HepG2 (cell line): ENCODE results near the gene ERMARD. TPM values are rescaled to one million over a fixed set of nuclear protein-coding genes. Genes with fewer than 3 reads are reported as not detected.

ENCODE experiments used
- ATF3 ChIP-seq: sonication (generic); formaldehyde crosslinking; IDR thresholded peaks from 2 replicates; pipeline ENCODE4 v1.4.0; 2020; ENCODE audit warnings: missing genetic modification reagents
- GLI4 ChIP-seq: sonication (generic); formaldehyde crosslinking; IDR thresholded peaks from 2 replicates; pipeline ENCODE4 v1.5.1; 2020; ENCODE audit warnings: missing genetic modification reagents, mild to moderate bottlenecking, moderate library complexity, borderline replicate concordance
- GMEB2 ChIP-seq: IDR thresholded peaks from 2 replicates; pipeline ENCODE4 v1.6.1; 2016; ENCODE audit warnings: missing biosample characterization, missing genetic modification reagents, low read depth
- HNRNPK ChIP-seq: fragments of 200-400 bp; formaldehyde crosslinking; IDR thresholded peaks from 2 replicates; pipeline ENCODE4 v1.6.1; 2018; ENCODE audit warnings: low read length, low read depth, moderate library complexity, mild to moderate bottlenecking; ENCODE audit not compliant: poor library complexity, severe bottlenecking
- HNRNPL ChIP-seq: fragments of 200-400 bp; formaldehyde crosslinking; IDR thresholded peaks from 2 replicates; pipeline ENCODE4 v1.6.1; 2017; ENCODE audit warnings: mild to moderate bottlenecking, low read depth, low read length
- MED13 ChIP-seq: sonication (generic); formaldehyde crosslinking; IDR thresholded peaks from 2 replicates; pipeline ENCODE4 v1.5.0; 2020; ENCODE audit warnings: missing genetic modification reagents
- PBX3 ChIP-seq: sonication (generic); formaldehyde crosslinking; IDR thresholded peaks from 2 replicates; pipeline ENCODE4 v1.8.1; 2023; ENCODE audit warnings: missing genetic modification reagents, inconsistent platforms, borderline replicate concordance
- RCOR2 ChIP-seq: IDR thresholded peaks from 2 replicates; pipeline ENCODE4 v1.6.1; 2016; ENCODE audit warnings: missing biosample characterization, missing genetic modification reagents
- SETDB1 ChIP-seq: sonication (generic); formaldehyde crosslinking; IDR thresholded peaks from 2 replicates; pipeline ENCODE4 v1.5.1; 2020; ENCODE audit warnings: missing genetic modification reagents, mild to moderate bottlenecking, borderline replicate concordance
- STAT6 ChIP-seq: sonication (generic); formaldehyde crosslinking; IDR thresholded peaks from 2 replicates; pipeline ENCODE4 v1.4.0; 2020; ENCODE audit warnings: missing genetic modification reagents, mild to moderate bottlenecking, borderline replicate concordance
- XRCC5 ChIP-seq: fragments of 200-400 bp; formaldehyde crosslinking; optimal IDR thresholded peaks from 2 replicates; pipeline ENCODE3; 2017; ENCODE audit warnings: mild to moderate bottlenecking, low read length
- ZBTB8A ChIP-seq: sonication (generic); formaldehyde crosslinking; IDR thresholded peaks from 2 replicates; pipeline ENCODE4 v1.4.0; 2020; ENCODE audit warnings: mild to moderate bottlenecking, low read depth, missing genetic modification reagents, borderline replicate concordance
- ZNF3 ChIP-seq: IDR thresholded peaks from 2 replicates; pipeline ENCODE4 v1.7.0; 2017; ENCODE audit warnings: inconsistent platforms
- ZNF460 ChIP-seq: sonication (generic); formaldehyde crosslinking; IDR thresholded peaks from 2 replicates; pipeline ENCODE4 v1.5.1; 2020; ENCODE audit warnings: missing genetic modification reagents, mild to moderate bottlenecking, borderline replicate concordance
- ZNF552 ChIP-seq: sonication (generic); formaldehyde crosslinking; IDR thresholded peaks from 2 replicates; pipeline ENCODE4 v1.9.0; 2022; ENCODE audit warnings: missing genetic modification reagents, mild to moderate bottlenecking, borderline replicate concordance
- ZSCAN9 ChIP-seq: IDR thresholded peaks from 2 replicates; pipeline ENCODE4 v1.6.1; 2016; ENCODE audit warnings: borderline replicate concordance
- polyA plus RNA-seq, 8 experiments: library from polyadenylated mRNA; depleted of rRNA in 3 of 8; stranded (reverse) in 7 of 8; unstranded in 1 of 8; fragments of >200 nt; fragmentation: Illumina TruSeq in 4 of 8; extraction: Trizol in 4 of 8; gene quantifications; 2 replicates each; pipeline versions ENCODE4 v1.2.1 to v1.2.3, GENCODE V29; 2011 to 2016; ENCODE audit warnings: low read depth in 4 of 8, missing spikeins in 1 of 8, mixed read lengths in 1 of 8; ENCODE audit not compliant: insufficient read depth in 1 of 8
- total RNA-seq, 5 experiments: library from RNA; depleted of rRNA; stranded (reverse); fragments of >200 nt; fragmentation: Illumina TruSeq; extraction: Trizol; gene quantifications; 2 replicates each; pipeline ENCODE4 v1.2.3, GENCODE V29; 2016; ENCODE audit warnings: low read depth in 1 of 5
- TF ChIP-seq, protein P1 (sequence below): sonication (generic); formaldehyde crosslinking; IDR thresholded peaks from 2 replicates; pipeline ENCODE4 v1.5.1; 2020; ENCODE audit warnings: missing genetic modification reagents, mild to moderate bottlenecking, borderline replicate concordance

Gene ERMARD
- total and polyA plus RNA-seq, 2 of the 13 experiments (the other 11 are each of a cell fraction or from before 2014, with no cell fraction given), result 8.8 to 10.7 TPM

GRCh38 chr6:169751242-169752073 is at the start of gene ERMARD, which contains the start of gene DYNLT2 (continued):
- peak; percentile 89 for TF ChIP-seq XRCC5
- no peak for TF ChIP-seq ZNF3
- TF ChIP-seq ATF3 (CRISPR knock-in tag), result 0 out of 2 replicates have a peak, but pooled peaks have one; percentile 21
- TF ChIP-seq GMEB2 (CRISPR knock-in tag), result peak; percentile 66; the same call in 1 of the 2 replicates
- TF ChIP-seq, protein P1, sequence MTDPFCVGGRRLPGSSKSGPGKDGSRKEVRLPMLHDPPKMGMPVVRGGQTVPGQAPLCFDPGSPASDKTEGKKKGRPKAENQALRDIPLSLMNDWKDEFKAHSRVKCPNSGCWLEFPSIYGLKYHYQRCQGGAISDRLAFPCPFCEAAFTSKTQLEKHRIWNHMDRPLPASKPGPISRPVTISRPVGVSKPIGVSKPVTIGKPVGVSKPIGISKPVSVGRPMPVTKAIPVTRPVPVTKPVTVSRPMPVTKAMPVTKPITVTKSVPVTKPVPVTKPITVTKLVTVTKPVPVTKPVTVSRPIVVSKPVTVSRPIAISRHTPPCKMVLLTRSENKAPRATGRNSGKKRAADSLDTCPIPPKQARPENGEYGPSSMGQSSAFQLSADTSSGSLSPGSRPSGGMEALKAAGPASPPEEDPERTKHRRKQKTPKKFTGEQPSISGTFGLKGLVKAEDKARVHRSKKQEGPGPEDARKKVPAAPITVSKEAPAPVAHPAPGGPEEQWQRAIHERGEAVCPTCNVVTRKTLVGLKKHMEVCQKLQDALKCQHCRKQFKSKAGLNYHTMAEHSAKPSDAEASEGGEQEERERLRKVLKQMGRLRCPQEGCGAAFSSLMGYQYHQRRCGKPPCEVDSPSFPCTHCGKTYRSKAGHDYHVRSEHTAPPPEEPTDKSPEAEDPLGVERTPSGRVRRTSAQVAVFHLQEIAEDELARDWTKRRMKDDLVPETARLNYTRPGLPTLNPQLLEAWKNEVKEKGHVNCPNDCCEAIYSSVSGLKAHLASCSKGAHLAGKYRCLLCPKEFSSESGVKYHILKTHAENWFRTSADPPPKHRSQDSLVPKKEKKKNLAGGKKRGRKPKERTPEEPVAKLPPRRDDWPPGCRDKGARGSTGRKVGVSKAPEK, result 0 out of 2 replicates have a peak, but pooled peaks have one; percentile 23
- peak; percentile 67 for TF ChIP-seq ZNF552 (CRISPR knock-in tag)
- 0 out of 2 replicates have a peak, but pooled peaks have one; percentile 19 for TF ChIP-seq RCOR2 (CRISPR knock-in tag)
- TF ChIP-seq GLI4 (CRISPR knock-in tag), result peak; percentile 97; the same call in 1 of the 2 replicates
- TF ChIP-seq ZBTB8A, result peak; percentile 88; the same call in 1 of the 2 replicates
- TF ChIP-seq ZSCAN9 (CRISPR knock-in tag), result peak; percentile 92; the same call in 1 of the 2 replicates
- TF ChIP-seq MED13 (CRISPR knock-in tag), result no peak
- peak; percentile 86 for TF ChIP-seq HNRNPK
- TF ChIP-seq PBX3 (CRISPR knock-in tag), result peak; percentile 47; the same call in 1 of the 2 replicates
- peak; percentile 84 for TF ChIP-seq HNRNPL
- TF ChIP-seq STAT6, result peak; percentile 98; the same call in 1 of the 2 replicates
- TF ChIP-seq ZNF460, result no peak; the same call in 1 of the 2 replicates
- TF ChIP-seq SETDB1 (CRISPR knock-in tag), result no peak
